ENCODE measurements around the gene ARFRP1.

Gene ARFRP1

DNA sequence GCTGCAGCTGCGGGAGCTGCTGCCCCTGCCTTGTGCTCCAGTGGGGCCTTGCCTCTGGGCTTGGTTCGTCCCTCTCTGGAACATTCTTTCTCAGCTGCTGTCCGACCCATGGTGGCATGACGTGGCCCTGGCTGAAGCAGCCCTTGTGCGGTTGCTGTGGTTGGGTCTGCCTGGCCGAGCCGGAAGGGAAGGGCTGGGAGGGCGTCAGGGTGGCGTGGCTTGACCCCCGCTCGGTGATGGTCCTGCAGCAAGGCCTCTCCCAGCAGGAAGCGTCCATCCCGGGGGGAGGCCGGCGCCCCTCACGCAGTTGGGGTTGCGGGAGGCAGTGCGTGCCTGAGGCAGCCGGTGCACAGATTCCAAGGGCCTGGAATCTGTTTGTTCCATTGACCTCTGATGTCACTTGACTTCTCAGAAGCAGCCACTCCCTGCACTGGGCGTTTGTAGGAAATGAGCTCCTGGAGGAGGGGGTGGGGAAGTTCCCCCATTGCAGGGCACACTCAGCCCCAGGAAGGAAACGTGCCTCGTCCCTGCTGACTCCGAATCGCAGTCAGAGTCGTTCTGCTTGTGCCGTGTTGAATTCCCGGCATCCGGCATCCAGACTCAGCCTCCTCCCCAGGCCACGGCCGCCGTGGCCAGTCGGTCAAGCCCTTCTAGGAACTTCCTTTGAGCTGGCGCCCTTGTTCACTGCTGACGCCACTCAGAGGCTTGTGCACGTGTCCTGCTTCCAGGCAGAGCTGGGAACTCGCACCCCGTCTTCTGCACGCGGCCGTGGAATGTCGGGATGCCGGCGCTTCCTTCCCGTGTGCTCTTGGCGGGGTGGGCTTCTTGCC is 21.1 kb downstream of the ARFRP1 start:
- peaks cover 42% of the 10 kb centered on the region for H3K4me1 ChIP-seq (ENCODE audit: insufficient read depth, insufficient read length)
- peaks cover 41% of the 10 kb centered on the region for H3K36me3 ChIP-seq (ENCODE audit: insufficient read depth, insufficient read length, low read length)
- DNase-seq (ENCODE audit: low read depth, low spot score): no peak
- peak overlapping the region; percentile 57 for H3K9ac ChIP-seq (ENCODE audit: insufficient read length, low read depth)
- TF ChIP-seq ZNF274 (IDR thresholded peaks at IDR 0.05; ENCODE audit: low read depth, low read length) (no peak), YY1 (IDR thresholded peaks at IDR 0.05; ENCODE audit: insufficient read depth, insufficient read length) (no peak), SUZ12 (IDR thresholded peaks at IDR 0.05; ENCODE audit: extremely low read depth, insufficient read depth, insufficient read length) (no peak)
- H3K27me3 ChIP-seq (ENCODE audit: insufficient read depth, insufficient read length): no peaks in the 10 kb centered on the region
- no peak overlapping the region for H3K4me3 ChIP-seq (ENCODE audit: insufficient read length, low read depth)
- no peaks in the 10 kb centered on the region for H3K9me3 ChIP-seq (ENCODE audit: insufficient read depth, low read length)

DNA sequence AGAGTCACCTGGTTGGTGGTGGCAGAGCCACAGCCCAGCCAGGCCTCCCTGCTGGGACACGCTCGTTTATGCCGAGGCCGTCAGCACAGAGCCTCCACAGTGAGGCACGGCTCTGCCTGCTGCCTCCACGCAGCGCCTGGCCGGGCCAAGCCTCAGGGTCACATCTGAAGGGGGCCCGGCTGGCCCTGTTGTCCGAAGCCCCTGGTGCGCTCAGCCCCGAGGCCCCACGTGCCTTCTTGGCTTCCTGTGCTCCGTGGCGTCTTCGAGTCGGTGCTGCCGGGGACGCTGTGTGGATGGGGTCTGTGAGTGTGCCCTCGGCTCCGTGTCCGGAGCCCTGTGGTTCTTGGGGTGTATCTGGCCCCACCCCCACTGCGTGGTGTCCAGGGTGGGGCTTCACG is 21.7 kb downstream of the ARFRP1 start:
- H3K4me1 ChIP-seq (ENCODE audit: insufficient read depth, insufficient read length): peaks cover 46% of the 10 kb centered on the region
- peaks cover 41% of the 10 kb centered on the region for H3K36me3 ChIP-seq (ENCODE audit: insufficient read depth, insufficient read length, low read length)
- H3K9ac ChIP-seq (ENCODE audit: insufficient read length, low read depth): peak overlapping the region; percentile 12
- DNase-seq (ENCODE audit: low read depth, low spot score): no peak
- no peaks in the 10 kb centered on the region for H3K9me3 ChIP-seq (ENCODE audit: insufficient read depth, low read length)
- H3K27me3 ChIP-seq (ENCODE audit: insufficient read depth, insufficient read length): no peaks in the 10 kb centered on the region
- H3K4me3 ChIP-seq (ENCODE audit: insufficient read length, low read depth): no peak overlapping the region
- TF ChIP-seq YY1 (IDR thresholded peaks at IDR 0.05; ENCODE audit: insufficient read depth, insufficient read length) (no peak), SUZ12 (IDR thresholded peaks at IDR 0.05; ENCODE audit: extremely low read depth, insufficient read depth, insufficient read length) (no peak), ZNF274 (IDR thresholded peaks at IDR 0.05; ENCODE audit: low read depth, low read length) (no peak)

DNA sequence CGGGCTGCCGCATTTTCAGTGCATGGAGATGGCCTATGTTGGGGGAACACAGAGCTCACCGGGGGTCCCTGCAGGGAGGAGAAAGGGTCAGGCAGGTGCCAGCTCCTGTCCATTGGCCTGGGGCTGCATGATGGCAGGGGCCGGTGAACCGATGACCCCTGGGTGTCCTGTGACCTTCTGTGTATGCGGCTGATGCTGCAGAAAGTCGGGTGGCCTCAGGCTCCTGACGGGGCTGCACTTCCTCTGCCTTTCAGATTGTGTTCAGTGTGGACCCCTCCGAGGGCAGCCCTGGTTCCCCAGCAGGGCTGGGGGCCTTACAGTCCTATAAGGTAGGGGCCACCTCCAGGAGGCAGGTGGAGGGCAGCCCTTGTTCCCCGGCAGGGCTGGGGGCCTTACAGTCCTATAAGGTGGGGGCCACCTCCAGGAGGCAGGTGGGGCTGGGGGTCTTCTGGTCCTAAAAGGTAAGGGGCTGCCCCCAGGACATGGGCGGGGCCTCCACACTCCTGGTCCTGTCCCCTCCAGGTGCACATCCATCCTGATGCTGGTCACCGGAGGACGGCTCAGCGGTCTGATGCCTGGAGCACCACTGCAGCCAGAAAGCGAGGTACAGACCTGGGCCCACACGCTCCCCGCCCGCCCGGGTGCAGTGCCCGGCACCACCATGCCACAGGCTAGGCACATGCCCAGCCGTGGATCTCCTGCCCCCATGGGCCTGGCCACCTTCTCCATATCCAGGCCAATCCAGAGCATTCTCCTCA is 22.3 kb downstream of the ARFRP1 start:
- no peak for DNase-seq (ENCODE audit: low read depth, low spot score)
- H3K4me1 ChIP-seq (ENCODE audit: insufficient read depth, insufficient read length): peaks cover 43% of the 10 kb centered on the region
- no peak overlapping the region for H3K4me3 ChIP-seq (ENCODE audit: insufficient read length, low read depth)
- no peaks in the 10 kb centered on the region for H3K9me3 ChIP-seq (ENCODE audit: insufficient read depth, low read length)
- H3K9ac ChIP-seq (ENCODE audit: insufficient read length, low read depth): peak overlapping the region; percentile 36
- no peaks in the 10 kb centered on the region for H3K27me3 ChIP-seq (ENCODE audit: insufficient read depth, insufficient read length)
- peaks cover 44% of the 10 kb centered on the region for H3K36me3 ChIP-seq (ENCODE audit: insufficient read depth, insufficient read length, low read length)
- no peak for TF ChIP-seq SUZ12 (IDR thresholded peaks at IDR 0.05; ENCODE audit: extremely low read depth, insufficient read depth, insufficient read length)
- TF ChIP-seq ZNF274 (IDR thresholded peaks at IDR 0.05; ENCODE audit: low read depth, low read length): no peak
- no peak for TF ChIP-seq YY1 (IDR thresholded peaks at IDR 0.05; ENCODE audit: insufficient read depth, insufficient read length)

DNA sequence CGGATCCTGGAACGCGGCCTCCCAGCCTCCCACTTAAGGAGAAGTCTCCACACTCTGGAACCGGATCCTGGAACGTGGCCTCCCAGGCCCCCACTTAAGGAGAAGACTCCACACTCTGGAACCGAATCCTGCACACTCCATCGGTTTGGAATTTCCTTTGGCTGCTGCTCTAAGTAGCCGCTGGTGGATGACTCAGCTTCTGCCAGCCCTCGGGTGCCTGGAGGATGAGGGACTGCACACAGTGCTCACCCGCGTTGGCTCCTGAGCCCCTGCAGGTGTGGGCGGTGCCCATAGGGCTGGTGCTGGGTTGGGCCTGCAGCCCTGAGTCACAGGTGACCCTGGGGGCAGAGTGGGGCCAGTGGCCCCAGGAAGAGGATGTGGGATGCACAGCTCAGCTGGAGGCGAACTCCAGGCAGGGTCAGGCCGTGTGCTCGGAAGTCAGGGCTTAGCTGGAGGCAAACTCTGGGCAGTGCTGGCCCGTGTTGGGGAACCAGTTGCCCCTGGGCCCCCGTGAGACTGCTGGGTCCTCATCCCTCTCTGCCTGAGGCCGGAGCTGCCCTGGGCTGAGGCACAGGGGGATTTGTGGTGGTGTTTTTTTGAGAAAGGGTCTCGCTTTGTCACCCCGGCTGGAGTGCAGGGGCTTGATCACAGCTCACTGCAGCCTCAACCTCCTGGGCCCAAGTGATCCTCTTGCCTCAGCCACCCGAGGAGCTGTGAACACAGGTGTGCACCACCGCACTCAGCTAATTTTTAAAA is 25.2 kb downstream of the ARFRP1 start:
- TF ChIP-seq SUZ12 (IDR thresholded peaks at IDR 0.05; ENCODE audit: extremely low read depth, insufficient read depth, insufficient read length) (no peak), ZNF274 (IDR thresholded peaks at IDR 0.05; ENCODE audit: low read depth, low read length) (no peak), YY1 (IDR thresholded peaks at IDR 0.05; ENCODE audit: insufficient read depth, insufficient read length) (no peak)
- no peaks in the 10 kb centered on the region for H3K27me3 ChIP-seq (ENCODE audit: insufficient read depth, insufficient read length)
- H3K9ac ChIP-seq (ENCODE audit: insufficient read length, low read depth): peak overlapping the region; percentile 68
- H3K9me3 ChIP-seq (ENCODE audit: insufficient read depth, low read length): no peaks in the 10 kb centered on the region
- peaks cover 39% of the 10 kb centered on the region for H3K4me1 ChIP-seq (ENCODE audit: insufficient read depth, insufficient read length)
- peaks cover 59% of the 10 kb centered on the region for H3K36me3 ChIP-seq (ENCODE audit: insufficient read depth, insufficient read length, low read length)
- no peak overlapping the region for H3K4me3 ChIP-seq (ENCODE audit: insufficient read length, low read depth)
- DNase-seq (ENCODE audit: low read depth, low spot score): no peak

DNA sequence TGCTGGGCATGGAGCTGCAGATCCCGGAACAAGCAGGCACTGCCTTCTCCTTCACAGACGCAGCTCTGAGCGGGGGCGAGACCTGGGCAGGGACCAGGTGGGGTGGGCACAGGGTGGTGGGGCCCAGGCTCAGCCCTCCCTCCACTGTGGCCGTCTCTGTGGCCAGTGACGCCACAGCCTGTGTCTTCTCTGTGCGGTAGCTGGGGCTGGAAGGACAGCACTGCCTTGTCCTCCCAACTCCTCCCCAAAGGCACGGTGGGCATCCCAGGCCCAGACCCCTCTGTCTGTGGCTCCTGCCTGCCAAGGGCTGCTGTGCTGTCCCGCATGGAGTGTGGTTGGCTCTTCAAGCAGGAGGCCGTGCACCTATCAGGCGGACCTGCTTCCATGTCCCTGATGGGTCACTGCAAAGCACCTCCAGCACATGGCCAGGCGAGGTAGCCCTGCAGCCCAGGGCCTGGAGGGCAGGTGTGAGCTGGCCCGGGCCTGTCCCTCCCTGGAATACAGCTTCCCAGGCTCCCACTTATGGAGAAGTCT is 26.1 kb downstream of the ARFRP1 start:
- Histone ChIP-seq H3K27me3 (ENCODE audit: insufficient read depth, insufficient read length) (no peaks in the 10 kb centered on the region), H3K36me3 (ENCODE audit: insufficient read depth, insufficient read length, low read length) (peaks cover 62% of the 10 kb centered on the region), H3K9me3 (ENCODE audit: insufficient read depth, low read length) (no peaks in the 10 kb centered on the region), H3K4me1 (ENCODE audit: insufficient read depth, insufficient read length) (peaks cover 31% of the 10 kb centered on the region), H3K9ac (ENCODE audit: insufficient read length, low read depth) (peak overlapping the region; percentile 54), H3K4me3 (ENCODE audit: insufficient read length, low read depth) (no peak overlapping the region)
- DNase-seq (ENCODE audit: low read depth, low spot score): no peak
- no peak for TF ChIP-seq YY1 (IDR thresholded peaks at IDR 0.05; ENCODE audit: insufficient read depth, insufficient read length)
- TF ChIP-seq SUZ12 (IDR thresholded peaks at IDR 0.05; ENCODE audit: extremely low read depth, insufficient read depth, insufficient read length): no peak
- TF ChIP-seq ZNF274 (IDR thresholded peaks at IDR 0.05; ENCODE audit: low read depth, low read length): no peak

DNA sequence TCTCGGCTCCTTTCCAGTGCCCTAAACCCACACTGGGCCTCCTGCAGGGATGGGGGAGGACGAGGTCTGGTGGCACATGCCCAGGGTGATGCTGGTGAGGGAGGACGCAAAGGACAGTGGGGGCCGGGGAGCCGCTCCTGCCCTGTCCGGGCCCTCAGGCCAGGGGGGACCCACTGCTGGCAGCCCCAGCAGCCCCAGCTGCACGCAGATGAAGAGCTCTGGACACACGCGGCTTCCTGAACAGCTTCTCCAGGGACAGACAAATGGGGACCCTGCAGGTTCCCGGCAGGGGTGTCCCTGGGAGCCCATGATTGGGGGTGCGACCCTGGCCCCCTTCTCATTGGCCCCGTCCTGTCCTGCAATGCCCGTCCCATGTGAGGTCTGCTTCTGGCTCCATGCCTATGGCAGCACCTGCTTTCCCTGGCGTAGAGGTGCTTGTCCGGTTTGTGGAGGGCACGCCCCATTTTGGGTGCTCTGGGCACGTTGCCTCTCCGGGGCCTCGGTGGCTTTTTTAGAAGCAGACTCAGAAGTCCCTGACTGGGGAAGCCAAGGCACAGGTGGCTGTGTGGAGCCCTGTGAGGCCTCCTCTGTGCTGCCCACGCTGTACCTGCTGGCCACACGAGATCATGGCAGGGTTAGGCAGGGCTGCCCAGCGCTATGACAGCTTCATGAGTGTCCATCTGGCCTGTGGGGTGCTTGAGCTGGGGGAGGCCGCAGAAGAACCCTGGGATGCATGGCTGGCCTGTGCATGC is 26.7 kb downstream of the ARFRP1 start:
- H3K27me3 ChIP-seq (ENCODE audit: insufficient read depth, insufficient read length): no peaks in the 10 kb centered on the region

More for the DNA sequence above, 26.7 kb downstream of the ARFRP1 start:
- TF ChIP-seq YY1 (IDR thresholded peaks at IDR 0.05; ENCODE audit: insufficient read depth, insufficient read length) (no peak), ZNF274 (IDR thresholded peaks at IDR 0.05; ENCODE audit: low read depth, low read length) (no peak)
- H3K4me3 ChIP-seq (ENCODE audit: insufficient read length, low read depth): no peak overlapping the region
- no peak for DNase-seq (ENCODE audit: low read depth, low spot score)
- H3K9me3 ChIP-seq (ENCODE audit: insufficient read depth, low read length): no peaks in the 10 kb centered on the region
- H3K9ac ChIP-seq (ENCODE audit: insufficient read length, low read depth): peak overlapping the region; percentile 54
- H3K4me1 ChIP-seq (ENCODE audit: insufficient read depth, insufficient read length): peaks cover 25% of the 10 kb centered on the region
- H3K36me3 ChIP-seq (ENCODE audit: insufficient read depth, insufficient read length, low read length): peaks cover 65% of the 10 kb centered on the region
